ENCODE results near the gene CIPC. TPM values are rescaled to one million over a fixed set of nuclear protein-coding genes. Genes with fewer than 3 reads are reported as not detected.

The CIPC gene
- total and polyA plus RNA-seq, 9 of the 15 experiments (the other 6 are each of a cell fraction or from before 2014, with no cell fraction given), result 5.0 to 16.9 (median 10.7) TPM

- no peak for TF ChIP-seq XRCC4 (IDR thresholded peaks at IDR 0.05; ENCODE audit: extremely low read depth, insufficient read depth, insufficient read length)
- no peak for TF ChIP-seq TCF7 (IDR thresholded peaks at IDR 0.05; ENCODE audit: borderline replicate concordance)
- no peak for TF ChIP-seq NR4A1 (CRISPR knock-in tag; IDR thresholded peaks at IDR 0.05)
- no peak for TF ChIP-seq NR4A1 (tag; IDR thresholded peaks at IDR 0.05)
- TF ChIP-seq RFX5 (IDR thresholded peaks at IDR 0.05; ENCODE audit: low read depth, low read length), result no peak
Measured at GRCh38 chr14:77143071-77143470, 45.0 kb downstream of the CIPC start (continued).

- H3K27ac ChIP-seq (ENCODE audit: extremely low read depth, low read depth, low read length), result no peak overlapping the region
- H3K4me2 ChIP-seq (ENCODE audit: insufficient read depth, low read length), result no peak overlapping the region
- BruUV-seq (replicated peaks), result no TSS peak
- ChIA-PET CTCF (ENCODE audit: low intra/inter-chr PET ratio) (no interaction called here), POLR2A (interaction anchor here (0.6 kb wide), 1 partner anchor 29 kb away, joined by 3 read pairs; no protein-coding TSS in a partner anchor)
- H3K9ac ChIP-seq (ENCODE audit: insufficient read depth in 1 of 2, low read depth in 2 of 2, low read length in 2 of 2), result no peak overlapping the region
- H3K27me3 ChIP-seq (ENCODE audit: control insufficient read depth in 2 of 2, insufficient read depth in 2 of 2, low read length in 2 of 2), result peaks cover 17 to 47% of the 10 kb centered on the region in 2 experiments
- intact Hi-C loops (cut with micrococcal nuclease), result no loop called here
- H3K9me1 ChIP-seq (ENCODE audit: control insufficient read depth, insufficient read depth, low read length), result no peaks in the 10 kb centered on the region
- WGBS (ENCODE audit: insufficient coverage, low coverage, missing lambda C conversion rate), result 4% methylated on average over 4 of the region's 4 CpGs
- no peaks in the 10 kb centered on the region for H3K9me3 ChIP-seq (replicated peaks; ENCODE audit: control insufficient read depth, insufficient read depth, low read depth, low read length)
- no peak overlapping the region for H2AFZ ChIP-seq (ENCODE audit: low read depth, low read length)
- FAIRE-seq (no peak), ATAC-seq (no peak), DNase-seq (ENCODE audit: extremely low read depth in 1 of 4, low spot score in 3 of 4) (no peak)
- peak; percentile 54 for TF ChIP-seq MEIS2 (IDR thresholded peaks at IDR 0.05; ENCODE audit: partially characterized antibody)
- peak; percentile 50 for TF ChIP-seq CBFA2T3 (IDR thresholded peaks at IDR 0.05)
- TF ChIP-seq PKNOX1 (IDR thresholded peaks at IDR 0.05), result peak; percentile 42
- TF ChIP-seq PBX2 (CRISPR knock-in tag; IDR thresholded peaks at IDR 0.05; ENCODE audit: low read depth), result no peak
- TF ChIP-seq PBX2 (tag; conservative IDR thresholded peaks at IDR 0.05; ENCODE audit: low read depth), result peak; percentile 56
- TF ChIP-seq ZNF57 (CRISPR knock-in tag; IDR thresholded peaks at IDR 0.05), result no peak
- in situ Hi-C loops (cut with MboI), result no loop called here
- no peaks in the 10 kb centered on the region for H3K79me2 ChIP-seq (ENCODE audit: control insufficient read depth, insufficient read depth, low read length)
- no peak overlapping the region for H3K4me3 ChIP-seq
- no peaks in the 10 kb centered on the region for H3K36me3 ChIP-seq (ENCODE audit: control insufficient read depth, insufficient read depth, low read length)
- H3K4me1 ChIP-seq (replicated peaks in 1 of 2; ENCODE audit: control insufficient read depth in 2 of 2, insufficient read depth in 2 of 2, low read length in 2 of 2), result peaks cover 0 to 20% of the 10 kb centered on the region in 2 experiments; a peak in 2 of 5 replicates
- peaks cover 6% of the 10 kb centered on the region; the same call in 1 of the 2 replicates for H4K20me1 ChIP-seq (replicated peaks; ENCODE audit: control insufficient read depth, insufficient read depth, low read length)
Measured at GRCh38 chr14:77144412-77145115, 46.5 kb downstream of the CIPC start.
